ENCODE data around the gene EDIL3.
"Not testable (repeated sequence)": the region's sequence is repeated elsewhere in the genome, so short reads cannot be mapped to it uniquely, and the experiment has no call there.

The EDIL3 gene

GRCh38 chr5:84322646-84323045 lies 62.0 kb downstream of the EDIL3 start:
- Histone ChIP-seq H3K4me1 (ENCODE audit: control insufficient read depth, insufficient read depth, low read length) (no peaks in the 10 kb centered on the region), H3K36me3 (ENCODE audit: control insufficient read depth, insufficient read depth, low read length) (no peaks in the 10 kb centered on the region), H3K4me3 (ENCODE audit: low read depth, low read length) (no peak overlapping the region), H3K27me3 (ENCODE audit: control insufficient read depth, insufficient read depth, low read length) (no peaks in the 10 kb centered on the region), H3K9me3 (ENCODE audit: control insufficient read depth, insufficient read depth, low read length) (no peaks in the 10 kb centered on the region), H3K9ac (ENCODE audit: low read depth, low read length) (no peak overlapping the region)

- H3K36me3 ChIP-seq (ENCODE audit: control insufficient read depth, insufficient read depth, low read length); H3K4me1 ChIP-seq (ENCODE audit: control insufficient read depth, insufficient read depth, low read length); H3K9ac ChIP-seq (ENCODE audit: low read depth, low read length); H3K9me3 ChIP-seq (ENCODE audit: control insufficient read depth, insufficient read depth, low read length); H3K27me3 ChIP-seq (ENCODE audit: control insufficient read depth, insufficient read depth, low read length); H3K4me3 ChIP-seq (ENCODE audit: low read depth, low read length): not testable (repeated sequence)
Observed at GRCh38 chr5:84317826-84318225, 66.9 kb downstream of the EDIL3 start.

GRCh38 chr5:84312280-84312679 lies 72.4 kb downstream of the EDIL3 start:
- H3K4me1 ChIP-seq (ENCODE audit: control insufficient read depth, insufficient read depth, low read length); H3K36me3 ChIP-seq (ENCODE audit: control insufficient read depth, insufficient read depth, low read length); H3K4me3 ChIP-seq (ENCODE audit: low read depth, low read length): not testable (repeated sequence)

GRCh38 chr5:84309850-84310249 lies 74.8 kb downstream of the EDIL3 start:
- not testable (repeated sequence) for H3K9ac ChIP-seq (ENCODE audit: low read depth, low read length); H3K27me3 ChIP-seq (ENCODE audit: control insufficient read depth, insufficient read depth, low read length); H3K4me3 ChIP-seq (ENCODE audit: low read depth, low read length); H3K4me1 ChIP-seq (ENCODE audit: control insufficient read depth, insufficient read depth, low read length); H3K36me3 ChIP-seq (ENCODE audit: control insufficient read depth, insufficient read depth, low read length); H3K9me3 ChIP-seq (ENCODE audit: control insufficient read depth, insufficient read depth, low read length)

More at GRCh38 chr5:84312280-84312679, 72.4 kb downstream of the EDIL3 start:
- not testable (repeated sequence) for H3K27me3 ChIP-seq (ENCODE audit: control insufficient read depth, insufficient read depth, low read length); H3K9ac ChIP-seq (ENCODE audit: low read depth, low read length); H3K9me3 ChIP-seq (ENCODE audit: control insufficient read depth, insufficient read depth, low read length)

- Histone ChIP-seq H3K4me3 (ENCODE audit: low read depth, low read length) (no peak overlapping the region), H3K9me3 (ENCODE audit: control insufficient read depth, insufficient read depth, low read length) (no peaks in the 10 kb centered on the region), H3K27me3 (ENCODE audit: control insufficient read depth, insufficient read depth, low read length) (no peaks in the 10 kb centered on the region), H3K36me3 (ENCODE audit: control insufficient read depth, insufficient read depth, low read length) (no peaks in the 10 kb centered on the region), H3K4me1 (ENCODE audit: control insufficient read depth, insufficient read depth, low read length) (peaks cover 5% of the 10 kb centered on the region), H3K9ac (ENCODE audit: low read depth, low read length) (no peak overlapping the region)
Observed at GRCh38 chr5:84306601-84307000, 78.1 kb downstream of the EDIL3 start.

GRCh38 chr5:84304599-84304998 lies 80.1 kb downstream of the EDIL3 start:
- Histone ChIP-seq H3K36me3 (ENCODE audit: control insufficient read depth, insufficient read depth, low read length) (no peaks in the 10 kb centered on the region), H3K4me3 (ENCODE audit: low read depth, low read length) (no peak overlapping the region), H3K9ac (ENCODE audit: low read depth, low read length) (no peak overlapping the region), H3K27me3 (ENCODE audit: control insufficient read depth, insufficient read depth, low read length) (no peaks in the 10 kb centered on the region), H3K4me1 (ENCODE audit: control insufficient read depth, insufficient read depth, low read length) (peaks cover 5% of the 10 kb centered on the region), H3K9me3 (ENCODE audit: control insufficient read depth, insufficient read depth, low read length) (no peaks in the 10 kb centered on the region)

- no peaks in the 10 kb centered on the region for H3K36me3 ChIP-seq (ENCODE audit: control insufficient read depth, insufficient read depth, low read length)
- no peaks in the 10 kb centered on the region for H3K27me3 ChIP-seq (ENCODE audit: control insufficient read depth, insufficient read depth, low read length)
- H3K9me3 ChIP-seq (ENCODE audit: control insufficient read depth, insufficient read depth, low read length): no peaks in the 10 kb centered on the region
- no peak overlapping the region for H3K4me3 ChIP-seq (ENCODE audit: low read depth, low read length)
- H3K9ac ChIP-seq (ENCODE audit: low read depth, low read length): no peak overlapping the region
- peaks cover 5% of the 10 kb centered on the region for H3K4me1 ChIP-seq (ENCODE audit: control insufficient read depth, insufficient read depth, low read length)
Observed at GRCh38 chr5:84303315-84303714, 81.4 kb downstream of the EDIL3 start.

GRCh38 chr5:84301535-84301934 lies 83.1 kb downstream of the EDIL3 start:
- no peak overlapping the region for H3K4me3 ChIP-seq (ENCODE audit: low read depth, low read length)
- no peak overlapping the region for H3K9ac ChIP-seq (ENCODE audit: low read depth, low read length)
- no peaks in the 10 kb centered on the region for H3K9me3 ChIP-seq (ENCODE audit: control insufficient read depth, insufficient read depth, low read length)
- H3K27me3 ChIP-seq (ENCODE audit: control insufficient read depth, insufficient read depth, low read length): no peaks in the 10 kb centered on the region
- H3K4me1 ChIP-seq (ENCODE audit: control insufficient read depth, insufficient read depth, low read length): no peaks in the 10 kb centered on the region
- H3K36me3 ChIP-seq (ENCODE audit: control insufficient read depth, insufficient read depth, low read length): no peaks in the 10 kb centered on the region

- H3K27me3 ChIP-seq (ENCODE audit: control insufficient read depth, insufficient read depth, low read length): no peaks in the 10 kb centered on the region
- no peak overlapping the region for H3K9ac ChIP-seq (ENCODE audit: low read depth, low read length)
- H3K9me3 ChIP-seq (ENCODE audit: control insufficient read depth, insufficient read depth, low read length): no peaks in the 10 kb centered on the region
- H3K4me1 ChIP-seq (ENCODE audit: control insufficient read depth, insufficient read depth, low read length): no peaks in the 10 kb centered on the region
- no peaks in the 10 kb centered on the region for H3K36me3 ChIP-seq (ENCODE audit: control insufficient read depth, insufficient read depth, low read length)
- no peak overlapping the region for H3K4me3 ChIP-seq (ENCODE audit: low read depth, low read length)
Observed at GRCh38 chr5:84299959-84300358, 84.7 kb downstream of the EDIL3 start.

- Histone ChIP-seq H3K9me3 (ENCODE audit: control insufficient read depth, insufficient read depth, low read length) (no peaks in the 10 kb centered on the region), H3K27me3 (ENCODE audit: control insufficient read depth, insufficient read depth, low read length) (no peaks in the 10 kb centered on the region), H3K4me3 (ENCODE audit: low read depth, low read length) (no peak overlapping the region), H3K4me1 (ENCODE audit: control insufficient read depth, insufficient read depth, low read length) (no peaks in the 10 kb centered on the region), H3K9ac (ENCODE audit: low read depth, low read length) (no peak overlapping the region), H3K36me3 (ENCODE audit: control insufficient read depth, insufficient read depth, low read length) (no peaks in the 10 kb centered on the region)
Observed at GRCh38 chr5:84298628-84299027, 86.1 kb downstream of the EDIL3 start.

GRCh38 chr5:84297641-84298040 lies 87.0 kb downstream of the EDIL3 start:
- H3K9me3 ChIP-seq (ENCODE audit: control insufficient read depth, insufficient read depth, low read length); H3K9ac ChIP-seq (ENCODE audit: low read depth, low read length); H3K4me1 ChIP-seq (ENCODE audit: control insufficient read depth, insufficient read depth, low read length); H3K36me3 ChIP-seq (ENCODE audit: control insufficient read depth, insufficient read depth, low read length); H3K27me3 ChIP-seq (ENCODE audit: control insufficient read depth, insufficient read depth, low read length); H3K4me3 ChIP-seq (ENCODE audit: low read depth, low read length): not testable (repeated sequence)

GRCh38 chr5:84292788-84293653 lies 91.7 kb downstream of the EDIL3 start:
- no peaks in the 10 kb centered on the region for H3K36me3 ChIP-seq (ENCODE audit: control insufficient read depth, insufficient read depth, low read length)
- no peaks in the 10 kb centered on the region for H3K9me3 ChIP-seq (ENCODE audit: control insufficient read depth, insufficient read depth, low read length)
- no peak overlapping the region for H3K4me3 ChIP-seq (ENCODE audit: low read depth, low read length)
- no peaks in the 10 kb centered on the region for H3K27me3 ChIP-seq (ENCODE audit: control insufficient read depth, insufficient read depth, low read length)
- peaks cover 10% of the 10 kb centered on the region for H3K4me1 ChIP-seq (ENCODE audit: control insufficient read depth, insufficient read depth, low read length)
- no peak overlapping the region for H3K9ac ChIP-seq (ENCODE audit: low read depth, low read length)

Measured in iPS-15b (cell line).